NCI-H2196 (cell line): ENCODE results near the gene LRP8.

ENCODE experiments used
- DNase-seq: peaks from one replicate; lab custom pipeline; 2025; ENCODE audit not compliant: unreplicated experiment; lab: John Stamatoyannopoulos, UW

LRP8 gene

GRCh38 chr1:53264048-53264447, 63.8 kb downstream of the LRP8 start:
- no peak for DNase-seq

DNA sequence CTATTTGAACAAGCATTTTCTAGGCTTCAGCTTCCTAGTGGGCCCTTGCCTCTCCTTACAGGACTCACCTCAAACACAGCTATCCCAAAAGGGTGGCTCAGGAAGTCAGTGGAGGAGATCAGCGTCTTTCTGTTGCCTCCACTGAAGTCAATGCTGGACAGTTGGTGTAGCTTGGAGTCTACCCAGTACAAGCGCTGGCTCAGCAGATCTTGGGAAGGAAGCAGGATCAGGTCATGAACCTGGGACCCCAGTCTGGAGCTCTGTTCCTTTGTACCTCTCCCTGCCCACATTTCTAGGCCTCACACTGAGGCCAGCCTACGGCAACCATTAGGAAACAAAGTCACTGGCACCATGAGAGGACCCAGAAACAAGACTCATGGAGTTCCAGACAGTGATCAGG, 65.9 kb downstream of the LRP8 start:
- no peak for DNase-seq

DNA sequence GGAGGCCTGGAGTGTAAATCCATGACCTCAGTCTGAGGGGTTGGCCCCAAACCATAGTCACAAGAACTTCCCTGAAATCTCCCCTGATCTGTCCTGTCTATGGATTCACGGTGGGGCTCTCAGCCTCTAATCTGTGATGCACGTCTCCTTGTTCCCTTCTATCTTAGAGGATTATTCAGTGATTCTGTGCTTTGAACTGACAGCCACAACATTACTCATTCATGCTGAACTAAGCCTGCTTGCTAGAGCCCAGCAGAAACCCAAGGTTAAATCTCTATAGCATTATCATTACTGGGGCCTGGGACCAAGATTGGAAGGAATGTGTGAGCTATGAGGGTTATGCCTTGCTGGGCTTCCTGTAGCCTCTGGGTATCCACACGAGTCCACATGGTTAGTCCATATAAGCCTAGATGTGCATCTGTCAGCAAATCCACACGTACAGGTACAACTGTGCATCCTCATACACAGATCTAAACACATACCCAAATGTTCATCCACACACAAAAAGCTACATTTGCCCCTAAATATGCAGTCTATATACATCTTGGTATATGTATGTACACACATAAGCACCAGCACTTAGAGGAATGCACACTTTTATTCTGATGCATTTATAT, 67.1 kb downstream of the LRP8 start:
- no peak for DNase-seq

DNA sequence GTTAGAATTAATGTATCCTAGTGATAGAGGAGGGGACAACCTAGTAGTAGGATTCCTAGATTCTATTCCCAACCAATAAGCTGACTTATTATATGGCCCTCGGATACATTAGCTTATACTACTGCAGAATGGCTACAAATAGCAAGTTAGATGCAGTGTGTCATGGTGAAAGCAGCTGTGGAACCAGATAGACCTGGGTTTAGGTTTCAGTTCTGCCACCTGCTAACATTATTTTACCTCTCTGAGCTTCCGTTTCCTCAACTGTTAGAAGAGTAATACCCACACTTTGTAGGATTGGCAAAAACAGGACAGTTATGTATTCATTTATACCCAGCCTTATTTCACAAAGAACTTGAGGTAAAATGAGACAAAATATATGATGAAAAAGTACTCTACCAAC, 67.9 kb downstream of the LRP8 start:
- DNase-seq, result no peak

GRCh38 chr1:53258216-53258615, 69.7 kb downstream of the LRP8 start:
- no peak for DNase-seq

DNA sequence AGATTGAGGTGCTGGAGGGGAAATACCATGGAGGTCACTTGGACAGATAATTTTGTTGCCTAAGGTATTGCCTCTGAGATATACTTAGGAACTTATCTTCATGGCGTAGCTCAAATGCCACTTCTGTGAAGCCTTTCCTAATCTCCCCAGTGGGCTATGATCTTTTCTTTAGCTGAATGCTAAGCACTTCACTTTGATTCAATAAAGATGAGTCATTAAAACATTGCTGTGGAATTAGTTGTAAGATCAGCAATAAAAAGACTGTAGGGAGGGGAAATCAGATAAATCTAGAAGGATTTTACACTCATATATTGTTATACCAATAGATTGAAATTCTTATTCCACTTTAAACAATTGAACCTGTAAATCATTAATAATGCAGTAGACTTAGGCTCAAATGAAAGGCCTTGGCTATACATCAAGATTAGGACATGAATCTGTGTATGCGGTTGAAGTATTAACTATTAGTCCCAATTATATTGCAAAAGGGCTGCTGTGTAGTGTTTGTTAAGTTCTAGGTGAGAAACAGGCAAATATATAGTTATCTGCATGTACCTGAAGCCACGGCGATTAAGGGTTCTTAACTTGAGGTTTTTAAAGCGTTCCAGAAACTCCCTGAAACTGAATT, 70.3 kb downstream of the LRP8 start:
- DNase-seq, result no peak

DNA sequence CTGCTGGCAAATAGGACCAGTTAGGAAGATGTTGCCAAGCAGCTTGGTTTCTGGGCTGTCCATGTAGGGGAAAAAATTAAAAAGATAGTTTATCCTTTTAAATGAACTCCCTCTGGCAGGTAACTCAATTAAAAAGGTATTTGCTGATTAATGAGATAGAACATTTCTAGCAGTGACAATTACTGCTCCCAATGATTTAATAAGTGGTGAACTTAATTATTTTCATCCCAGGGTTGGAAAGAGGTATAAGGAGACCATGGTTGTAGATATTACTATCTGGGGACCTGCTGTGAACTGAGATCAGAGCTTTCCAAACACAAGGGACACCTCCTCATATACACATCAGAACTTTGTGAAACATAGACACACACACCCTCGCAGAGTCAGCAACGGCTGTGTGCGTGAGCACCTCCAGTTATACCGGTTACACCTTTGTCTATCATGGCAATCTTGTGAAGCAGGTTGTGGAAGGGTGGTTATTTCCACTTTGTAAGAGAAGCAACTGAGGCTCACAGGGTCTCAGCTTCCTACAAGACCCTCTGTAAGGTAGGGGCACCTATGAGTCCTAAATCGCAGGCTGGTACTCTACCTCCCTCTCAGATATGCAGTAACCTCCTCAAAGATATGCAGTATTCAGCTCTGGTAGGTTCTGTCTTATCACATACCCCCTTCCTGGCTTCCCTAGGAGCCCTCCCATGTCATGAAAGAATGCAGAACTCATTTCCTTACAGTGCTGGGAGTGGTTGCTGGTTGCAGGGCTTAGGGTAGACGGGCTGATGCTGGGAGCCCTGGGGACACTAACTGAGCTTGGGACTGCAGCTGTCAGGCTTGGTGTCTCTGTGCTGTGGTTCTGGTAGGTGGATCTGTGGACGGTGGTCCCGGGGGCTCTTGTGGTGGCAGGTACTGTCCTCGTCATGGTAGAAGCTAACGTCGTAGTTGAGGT, 71.1 kb downstream of the LRP8 start:
- DNase-seq, result no peak

DNA sequence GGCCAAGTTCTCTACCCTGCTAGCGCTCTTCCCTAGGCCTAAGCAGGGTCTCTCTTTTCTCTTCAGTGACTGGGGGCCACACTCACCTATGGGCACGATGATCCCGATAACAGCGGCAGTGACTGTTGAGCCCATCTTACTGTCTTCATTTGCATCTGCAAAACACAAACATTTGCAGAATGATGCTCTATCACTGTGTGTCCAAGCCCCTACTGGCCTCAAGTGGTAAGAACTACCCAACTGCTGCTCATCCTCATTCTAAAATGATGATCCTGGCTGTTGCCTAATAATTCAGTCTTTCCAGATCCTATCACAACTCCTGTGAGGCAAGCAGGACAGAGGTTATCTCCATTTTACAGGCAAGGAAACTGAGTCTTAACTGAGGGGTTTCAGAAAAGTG, 72.8 kb downstream of the LRP8 start:
- no peak for DNase-seq

DNA sequence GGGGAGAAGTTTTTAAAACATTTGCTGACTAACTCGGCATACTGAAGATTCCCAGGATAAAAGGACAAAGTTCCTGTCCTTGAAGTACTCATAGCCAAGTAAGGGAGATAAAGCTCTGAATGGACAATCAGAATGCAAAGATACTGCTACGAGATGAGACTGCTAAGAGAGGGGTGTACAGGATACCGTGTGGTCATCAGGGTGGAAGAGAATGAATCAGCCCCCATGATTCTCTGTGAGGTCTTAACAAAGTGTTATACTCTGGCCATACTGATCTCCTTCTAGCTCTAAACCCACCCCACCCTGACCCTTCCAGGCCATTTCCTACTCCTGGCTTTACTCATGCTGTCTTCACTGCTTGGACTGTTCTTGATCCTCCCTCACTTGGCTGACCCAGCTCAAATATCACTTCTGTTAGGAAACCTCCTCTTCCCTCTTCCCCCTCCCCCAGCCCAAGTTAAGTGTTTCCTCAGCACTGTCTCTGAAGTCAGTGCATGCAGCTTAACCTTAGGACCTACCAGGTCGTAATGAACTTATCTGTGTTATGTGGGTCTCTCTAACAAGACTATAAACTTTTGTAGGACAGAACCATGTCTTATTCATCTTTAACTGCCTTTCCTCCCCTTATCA, 73.7 kb downstream of the LRP8 start:
- no peak for DNase-seq

GRCh38 chr1:53250325-53250724, 77.5 kb downstream of the LRP8 start:
- DNase-seq, result no peak

DNA sequence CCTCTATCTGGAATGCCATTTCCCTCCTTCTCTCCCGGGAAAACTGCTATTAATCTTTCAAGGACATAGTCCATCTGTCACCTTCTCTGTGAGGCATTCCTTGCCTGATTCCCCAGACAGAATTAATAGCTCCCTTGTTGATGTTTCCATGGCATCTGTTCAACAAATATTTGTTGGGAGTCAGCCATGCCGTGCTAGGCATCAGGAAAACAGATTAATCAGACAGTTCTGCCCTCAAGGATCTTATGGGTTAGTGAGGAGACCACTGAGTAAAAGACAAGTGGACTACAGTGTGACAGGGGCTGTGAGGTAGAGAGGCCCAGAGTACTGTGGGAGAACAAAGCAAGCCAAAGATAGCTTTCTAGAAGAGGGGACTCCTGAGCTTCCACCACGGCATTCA, 78.2 kb downstream of the LRP8 start:
- DNase-seq, result no peak

DNA sequence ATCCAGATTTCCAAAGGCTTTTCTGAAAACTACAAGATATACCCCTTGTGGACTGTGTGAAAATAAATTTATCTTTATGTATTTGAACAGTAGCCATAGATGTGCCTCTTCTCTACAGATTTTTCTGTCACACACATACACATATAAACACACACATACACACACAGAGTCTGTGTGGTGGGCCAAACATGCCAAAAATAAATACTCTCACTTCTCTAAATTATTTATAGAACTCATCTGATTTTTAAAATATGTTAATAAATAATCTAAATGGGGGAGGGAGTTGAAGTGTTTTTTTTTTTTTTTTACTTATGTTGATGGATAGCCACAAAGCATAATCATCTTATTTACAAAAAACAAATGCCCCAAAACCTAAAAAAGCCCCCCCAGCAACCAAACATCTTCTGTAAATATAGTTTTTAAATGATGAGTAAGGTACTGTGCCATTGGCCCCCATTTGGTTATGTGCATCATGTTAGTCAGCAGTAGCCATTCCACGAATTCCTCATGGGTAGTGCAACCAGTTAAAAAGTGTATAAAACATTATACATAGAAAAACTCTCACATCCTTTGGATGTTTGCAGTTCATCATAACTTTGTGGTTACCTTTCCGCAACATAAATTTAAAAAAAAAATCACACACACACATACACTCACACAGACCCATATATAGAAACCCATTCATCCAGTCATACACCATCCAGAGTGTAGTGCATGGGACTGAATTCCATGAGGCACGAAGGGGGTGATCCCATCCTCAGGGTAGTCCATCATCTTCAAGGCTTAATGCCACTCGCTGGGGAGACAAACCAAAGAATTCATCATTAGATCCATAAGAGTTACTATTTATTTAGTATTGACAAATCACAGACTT, 81.4 kb downstream of the LRP8 start:
- no peak for DNase-seq

DNA sequence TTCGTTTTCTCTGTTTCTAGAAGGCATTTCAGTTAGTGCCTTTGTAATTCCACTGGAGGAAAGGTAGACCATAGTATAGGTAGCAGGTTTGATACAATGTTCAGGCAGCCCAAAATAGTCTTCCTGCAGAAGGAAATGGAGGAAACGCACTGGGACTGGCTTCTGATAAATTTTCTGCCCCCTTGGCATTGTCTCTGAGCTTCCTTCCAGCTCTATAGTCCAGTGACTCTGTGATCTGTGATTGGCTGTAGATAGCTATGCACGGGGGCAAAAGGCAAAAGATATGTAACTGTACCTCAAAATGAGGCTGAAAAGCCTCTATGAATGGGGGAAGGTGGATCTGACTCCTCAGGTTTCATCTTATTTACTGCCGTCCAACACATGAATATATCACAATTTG, 83.7 kb downstream of the LRP8 start:
- DNase-seq, result no peak

DNA sequence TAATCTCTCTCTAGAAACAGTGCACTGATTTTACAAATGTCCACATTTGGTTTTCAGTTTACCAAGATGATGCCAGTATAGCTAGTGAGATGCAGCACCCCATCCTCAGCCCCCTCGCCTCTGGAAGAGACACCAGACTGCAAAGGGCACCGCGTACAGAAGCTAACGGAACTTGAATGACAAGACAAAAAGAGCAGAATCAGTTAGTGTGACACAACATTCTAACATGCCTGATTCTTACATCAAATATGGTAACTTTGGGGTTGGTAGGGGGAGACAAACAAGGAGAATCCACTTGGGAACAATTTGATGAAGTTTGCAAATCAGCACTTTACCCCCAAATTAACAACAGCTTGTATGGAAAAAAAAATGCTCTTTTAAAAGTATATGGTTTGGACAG, 85.5 kb downstream of the LRP8 start:
- no peak for DNase-seq

- no peak for DNase-seq
Observed at GRCh38 chr1:53241828-53242227, 86.0 kb downstream of the LRP8 start.

DNA sequence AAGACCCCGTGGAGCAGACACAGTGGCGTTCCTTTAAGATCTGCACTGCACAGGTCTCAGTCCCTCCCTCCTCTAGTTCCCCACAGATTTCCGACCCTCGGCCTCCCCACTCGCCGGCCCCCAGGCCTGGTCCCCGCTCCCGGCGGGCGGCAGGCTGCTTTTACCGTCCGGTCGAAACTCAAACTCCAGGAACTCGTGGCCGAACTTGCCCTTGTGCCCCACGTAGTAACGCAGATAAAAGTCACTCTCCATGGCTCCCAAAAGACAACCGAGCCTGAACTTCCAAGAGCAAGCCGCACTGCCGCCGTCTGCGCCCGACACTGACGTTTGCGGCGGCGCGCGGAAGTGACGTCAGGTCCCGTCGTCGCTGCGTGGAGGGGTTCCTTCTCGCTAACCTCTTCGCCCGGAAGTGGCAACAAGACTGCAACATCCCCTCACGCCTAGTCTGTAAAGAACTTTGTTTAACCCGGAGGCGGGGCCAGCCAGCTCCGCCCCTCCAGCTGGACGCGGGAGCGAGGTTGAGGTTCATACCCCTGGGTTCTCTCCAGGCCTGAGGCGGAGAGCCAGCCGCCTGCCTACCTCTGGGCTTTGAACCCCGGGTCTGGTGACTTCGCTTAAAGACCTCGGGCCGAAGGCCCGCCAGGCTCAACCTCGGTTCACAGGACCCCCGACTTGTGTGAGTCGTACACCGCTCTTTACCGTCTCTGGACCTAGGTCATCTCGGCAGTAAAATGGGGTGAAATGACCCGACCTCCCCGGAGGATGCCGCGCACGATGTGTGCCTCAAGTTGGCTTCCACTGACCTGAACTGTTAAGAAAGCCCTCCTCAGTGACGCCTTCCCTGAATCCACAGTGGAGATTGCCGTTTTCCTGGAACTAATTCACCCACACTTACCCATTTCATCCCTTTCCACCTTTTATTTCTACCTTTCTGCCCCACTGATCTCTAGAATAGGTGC, 89.4 kb downstream of the LRP8 start, which contains the start of gene MAGOH:
MAGOH (minus strand) TSS at position 322 of the 959 bp plus-strand sequence; CDS start at position 252, 70 bp downstream.
- peak; percentile 93 for DNase-seq

GRCh38 chr1:53237638-53238037, 90.2 kb downstream of the LRP8 start:
- DNase-seq, result no peak

DNA sequence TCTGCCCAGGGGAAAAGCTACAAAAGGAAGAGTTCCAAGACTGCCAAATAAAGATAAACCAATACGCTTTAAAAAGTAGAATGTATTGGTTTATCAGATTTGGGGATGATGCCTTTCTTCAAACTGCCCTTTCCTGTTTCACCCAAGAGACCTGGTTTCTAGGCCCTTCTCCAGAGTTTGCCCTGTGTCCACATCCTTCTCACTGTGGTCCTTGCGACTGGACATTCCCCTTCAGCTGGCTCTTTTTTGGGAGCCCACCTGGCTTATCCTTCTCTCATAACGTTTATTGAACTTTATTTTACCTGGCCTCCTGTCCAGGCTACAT, 106.9 kb downstream of the LRP8 start:
- DNase-seq, result no peak

DNA sequence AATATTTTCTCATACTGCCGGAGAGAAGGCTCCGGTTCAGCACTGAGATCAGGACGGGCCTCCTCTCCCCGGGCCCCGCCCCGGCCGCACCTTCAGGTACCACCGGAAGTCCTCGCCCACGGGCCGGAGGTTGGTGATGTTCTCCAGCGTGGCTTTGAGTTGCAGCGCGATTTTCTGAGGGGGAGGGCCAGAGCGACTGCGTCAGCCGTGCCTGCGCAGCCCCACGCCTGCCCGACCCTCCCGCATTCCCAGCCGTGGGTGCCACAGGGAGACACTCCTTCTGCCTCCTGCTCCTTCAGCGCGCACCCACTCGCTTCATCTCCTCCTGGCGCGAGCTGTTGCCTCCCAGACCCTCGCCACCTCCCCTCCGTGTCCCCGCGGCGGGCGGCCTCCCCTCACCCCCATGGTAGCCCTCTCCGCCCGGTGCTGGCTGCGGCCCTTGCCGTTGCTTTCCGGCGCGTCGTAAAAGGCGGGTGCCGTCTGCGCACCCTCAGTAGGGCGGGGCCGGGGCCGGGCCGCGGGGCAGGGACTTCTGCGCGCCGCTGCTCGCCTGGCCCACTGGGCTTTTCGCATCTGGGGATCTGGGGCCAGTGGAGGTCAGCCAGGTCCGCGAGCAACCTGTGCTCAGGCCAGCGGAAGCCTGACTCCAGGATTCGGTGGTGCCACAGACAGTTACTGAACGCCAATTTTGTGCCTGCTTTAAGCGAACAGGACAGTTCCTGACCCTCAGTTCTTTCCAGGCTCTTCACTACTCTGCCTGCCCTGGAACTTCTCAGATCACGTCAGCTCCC, 107.5 kb downstream of the LRP8 start, which contains the start of gene CZIB:
CZIB (minus strand) TSS at position 464 of the 791 bp plus-strand sequence; CDS start at position 405, 59 bp downstream.
- peak; percentile 93 for DNase-seq
